Neural progenitor cell (in vitro differentiated cells): ENCODE data around the gene RUNX3. TPM values are rescaled to one million over a fixed set of nuclear protein-coding genes. Genes with fewer than 3 reads are reported as not detected.
A peak's percentile ranks its signal among the peaks of the same experiment; 100 is the strongest.

Source experiments
- DNase-seq: peaks from one replicate; pipeline ENCODE4 v3.0.0-alpha.2; 2016; ENCODE audit warnings: low spot score
- H2AFZ ChIP-seq: fragments of 200-600 bp; sonication (generic); replicated peaks from 2 replicates; pipeline ENCODE4 v1.6.1; 2016; ENCODE audit warnings: antibody characterized with exemption
- H3F3A ChIP-seq: fragments of 200-600 bp; sonication (generic); 2 replicates; pipeline ENCODE4 v1.6.1; 2016; ENCODE audit warnings: antibody characterized with exemption, low read depth
- H3K27ac ChIP-seq: fragments of 200-600 bp; sonication (generic); 2 replicates; pipeline ENCODE4 v1.5.1; 2016; ENCODE audit warnings: mild to moderate bottlenecking
- H3K27me3 ChIP-seq: fragments of 200-600 bp; sonication (generic); 2 replicates; pipeline ENCODE4 v1.6.1; 2016; ENCODE audit warnings: mild to moderate bottlenecking, moderate library complexity
- H3K36me3 ChIP-seq: fragments of 200-600 bp; sonication (generic); 2 replicates; pipeline ENCODE4 v1.5.1; 2016
- H3K4me1 ChIP-seq: fragments of 200-600 bp; sonication (generic); 2 replicates; pipeline ENCODE4 v1.6.1; 2016; ENCODE audit warnings: mixed run types
- H3K4me2 ChIP-seq: fragments of 200-600 bp; sonication (generic); 2 replicates; pipeline ENCODE4 v1.6.1; 2016
- H3K4me3 ChIP-seq: fragments of 200-600 bp; sonication (generic); 2 replicates; pipeline ENCODE4 v1.5.1; 2016
- H3K79me2 ChIP-seq: fragments of 200-600 bp; sonication (generic); 2 replicates; pipeline ENCODE4 v1.6.1; 2016; ENCODE audit warnings: low read depth
- H3K9ac ChIP-seq: fragments of 200-600 bp; sonication (generic); 2 replicates; pipeline ENCODE4 v1.6.1; 2016
- H3K9me3 ChIP-seq: fragments of 200-600 bp; sonication (generic); 2 replicates; pipeline ENCODE4 v1.5.1; 2016; ENCODE audit warnings: low read depth
- H4K20me1 ChIP-seq: fragments of 200-600 bp; sonication (generic); 2 replicates; pipeline ENCODE4 v1.6.1; 2016; ENCODE audit warnings: low read depth
- H3K27ac Mint-ChIP-seq: 3 replicates; pipeline ENCODE4 v1.8.0; 2021; ENCODE audit warnings: mixed read lengths
- H3K27me3 Mint-ChIP-seq: 2 replicates; pipeline ENCODE4 v1.8.0; 2022; ENCODE audit warnings: low read depth, mild to moderate bottlenecking, inconsistent platforms, moderate library complexity, mixed read lengths; ENCODE audit not compliant: insufficient read depth
- H3K36me3 Mint-ChIP-seq: 3 replicates; pipeline ENCODE4 v1.8.0; 2021; ENCODE audit warnings: mixed read lengths
- H3K4me1 Mint-ChIP-seq: 3 replicates; pipeline ENCODE4 v1.8.0; 2021; ENCODE audit warnings: mixed read lengths
- H3K4me3 Mint-ChIP-seq: 3 replicates; pipeline ENCODE4 v1.8.0; 2021; ENCODE audit warnings: mild to moderate bottlenecking, moderate library complexity, mixed read lengths
- H3K9me3 Mint-ChIP-seq: 3 replicates; pipeline ENCODE4 v1.8.0; 2020; ENCODE audit warnings: mixed read lengths
- CTCF ChIP-seq: fragments of 200-600 bp; sonication (generic); IDR thresholded peaks from 2 replicates; pipeline ENCODE4 v1.5.1; 2017; ENCODE audit warnings: antibody characterized with exemption, mild to moderate bottlenecking
- EZH2 ChIP-seq: fragments of 200-600 bp; sonication (generic); IDR thresholded peaks from 2 replicates; pipeline ENCODE4 v1.6.1; 2017; ENCODE audit warnings: antibody characterized with exemption, mild to moderate bottlenecking, moderate library complexity
- EZH2phosphoT487 ChIP-seq: fragments of 200-600 bp; sonication (generic); IDR thresholded peaks from 2 replicates; pipeline ENCODE4 v1.6.1; 2017; ENCODE audit warnings: antibody characterized with exemption
- total RNA-seq: library from RNA; depleted of rRNA; stranded (reverse); fragments of >200 nt; gene quantifications from 2 replicates; pipeline ENCODE4 v1.2.3, GENCODE V29; 2015; ENCODE audit warnings: low replicate concordance

RUNX3 gene
- total RNA-seq, 1 donor from 2014 or later, result not detected

DNA sequence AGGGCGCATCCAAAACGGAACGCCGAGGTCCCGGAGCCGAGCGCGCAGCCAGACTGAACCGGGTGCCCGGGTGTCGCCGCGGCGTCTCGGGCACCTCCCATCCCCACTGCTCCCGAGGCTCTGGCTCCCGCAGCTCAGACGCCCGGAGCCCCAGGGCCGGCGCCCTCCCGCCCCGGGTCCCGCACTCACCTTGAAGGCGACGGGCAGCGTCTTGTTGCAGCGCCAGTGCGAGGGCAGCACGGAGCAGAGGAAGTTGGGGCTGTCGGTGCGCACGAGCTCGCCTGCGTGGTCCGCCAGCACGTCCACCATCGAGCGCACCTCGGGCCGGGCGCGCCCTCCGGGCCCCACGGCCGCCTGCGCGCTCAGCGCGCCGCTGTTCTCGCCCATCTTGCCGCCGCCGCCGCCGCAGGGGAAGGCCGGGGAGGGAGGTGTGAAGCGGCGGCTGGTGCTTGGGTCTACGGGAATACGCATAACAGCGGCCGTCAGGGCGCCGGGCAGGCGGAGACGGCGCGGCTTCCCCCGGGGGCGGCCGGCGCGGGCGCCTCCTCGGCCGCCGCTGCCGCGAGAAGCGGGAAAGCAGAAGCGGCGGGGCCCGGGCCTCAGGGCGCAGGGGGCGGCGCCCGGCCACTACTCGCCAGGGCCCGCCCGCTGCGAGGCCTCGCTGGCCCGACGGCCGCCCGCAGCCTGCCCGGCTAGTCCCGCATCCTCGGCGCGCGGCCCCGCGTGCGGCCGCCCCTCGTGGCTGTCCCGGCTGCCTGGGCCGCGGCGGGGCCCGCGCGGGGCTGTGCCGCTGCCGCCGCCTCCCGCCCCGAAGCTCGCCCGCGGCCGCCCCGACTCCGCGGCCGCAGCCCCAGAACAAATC is 447 bp downstream of the RUNX3 start:
- H3K36me3 Mint-ChIP-seq, result no peaks in the 10 kb centered on the region
- H3K4me3 Mint-ChIP-seq, result no peak overlapping the region
- H3K79me2 ChIP-seq, result no peaks in the 10 kb centered on the region
- peaks cover 82% of the 10 kb centered on the region for H3K27me3 Mint-ChIP-seq
- H3K4me2 ChIP-seq, result peak overlapping the region; percentile 70
- no peak overlapping the region for H3K27ac Mint-ChIP-seq
- peaks cover 99% of the 10 kb centered on the region for H3K27me3 ChIP-seq
- H3K4me1 ChIP-seq, result peaks cover 32% of the 10 kb centered on the region
- TF ChIP-seq CTCF, result no peak
- TF ChIP-seq EZH2phosphoT487, result peak; percentile 91
- TF ChIP-seq EZH2, result peak; percentile 98
- H3F3A ChIP-seq, result peaks cover 18% of the 10 kb centered on the region
- H3K4me3 ChIP-seq, result peak overlapping the region; percentile 47
- H3K9ac ChIP-seq, result no peak overlapping the region
- no peak overlapping the region for H3K27ac ChIP-seq
- no peaks in the 10 kb centered on the region for H3K9me3 ChIP-seq
- peaks cover 30% of the 10 kb centered on the region for H4K20me1 ChIP-seq
- no peaks in the 10 kb centered on the region for H3K9me3 Mint-ChIP-seq
- H2AFZ ChIP-seq, result peak overlapping the region; percentile 69
- peak; percentile 74 for DNase-seq
- H3K4me1 Mint-ChIP-seq, result peaks cover 25% of the 10 kb centered on the region
- no peaks in the 10 kb centered on the region for H3K36me3 ChIP-seq

GRCh38 chr1:24928689-24929397 is 1.2 kb downstream of the RUNX3 start:
- TF ChIP-seq EZH2phosphoT487 (peak; percentile 99), EZH2 (peak; percentile 99), CTCF (no peak)
- H3K9me3 ChIP-seq, result no peaks in the 10 kb centered on the region
- H3K27me3 ChIP-seq, result peaks cover 99% of the 10 kb centered on the region
- H3K27ac ChIP-seq, result no peak overlapping the region
- H3K4me2 ChIP-seq, result peak overlapping the region; percentile 68
- peak overlapping the region; percentile 69 for H2AFZ ChIP-seq
- H3K36me3 ChIP-seq, result no peaks in the 10 kb centered on the region
- peak; percentile 66 for DNase-seq
- Mint-ChIP-seq H3K36me3 (no peaks in the 10 kb centered on the region), H3K27me3 (peaks cover 78% of the 10 kb centered on the region), H3K4me1 (peaks cover 20% of the 10 kb centered on the region), H3K4me3 (no peak overlapping the region), H3K27ac (no peak overlapping the region), H3K9me3 (no peaks in the 10 kb centered on the region)
- peaks cover 25% of the 10 kb centered on the region for H3K4me1 ChIP-seq
- H3K9ac ChIP-seq, result no peak overlapping the region
- H4K20me1 ChIP-seq, result peaks cover 30% of the 10 kb centered on the region
- no peaks in the 10 kb centered on the region for H3K79me2 ChIP-seq
- peaks cover 18% of the 10 kb centered on the region for H3F3A ChIP-seq
- H3K4me3 ChIP-seq, result peak overlapping the region; percentile 37

- H3K4me3 ChIP-seq, result peak overlapping the region; percentile 37
- no peaks in the 10 kb centered on the region for H3K79me2 ChIP-seq
- H3K27ac ChIP-seq, result no peak overlapping the region
- H3K27ac Mint-ChIP-seq, result no peak overlapping the region
- H4K20me1 ChIP-seq, result peaks cover 30% of the 10 kb centered on the region
- peaks cover 23% of the 10 kb centered on the region for H3K4me1 ChIP-seq
- peaks cover 19% of the 10 kb centered on the region for H3K4me1 Mint-ChIP-seq
- H3K27me3 ChIP-seq, result peaks cover 91% of the 10 kb centered on the region
- no peak overlapping the region for H3K9ac ChIP-seq
- peak overlapping the region; percentile 68 for H3K4me2 ChIP-seq
- no peak overlapping the region for H2AFZ ChIP-seq
- no peaks in the 10 kb centered on the region for H3K9me3 Mint-ChIP-seq
- no peaks in the 10 kb centered on the region for H3K36me3 Mint-ChIP-seq
- no peak for TF ChIP-seq EZH2
- no peak for TF ChIP-seq CTCF
- no peak for TF ChIP-seq EZH2phosphoT487
- no peaks in the 10 kb centered on the region for H3K9me3 ChIP-seq
- H3F3A ChIP-seq, result peaks cover 18% of the 10 kb centered on the region
- H3K36me3 ChIP-seq, result no peaks in the 10 kb centered on the region
- H3K4me3 Mint-ChIP-seq, result peak overlapping the region; percentile 7
- H3K27me3 Mint-ChIP-seq, result peaks cover 78% of the 10 kb centered on the region
- DNase-seq, result peak; percentile 31
Observed at GRCh38 chr1:24927988-24928688, 1.9 kb downstream of the RUNX3 start.
